DMS 273 (cell line): Measurements from ENCODE around the gene GLRA3.
"Not testable (repeated sequence)": the region's sequence is repeated elsewhere in the genome, so short reads cannot be mapped to it uniquely, and the experiment has no call there.

Source experiments
- DNase-seq: peaks from one replicate; lab custom pipeline; 2025; ENCODE audit not compliant: unreplicated experiment; lab: John Stamatoyannopoulos, UW

Gene GLRA3

DNA sequence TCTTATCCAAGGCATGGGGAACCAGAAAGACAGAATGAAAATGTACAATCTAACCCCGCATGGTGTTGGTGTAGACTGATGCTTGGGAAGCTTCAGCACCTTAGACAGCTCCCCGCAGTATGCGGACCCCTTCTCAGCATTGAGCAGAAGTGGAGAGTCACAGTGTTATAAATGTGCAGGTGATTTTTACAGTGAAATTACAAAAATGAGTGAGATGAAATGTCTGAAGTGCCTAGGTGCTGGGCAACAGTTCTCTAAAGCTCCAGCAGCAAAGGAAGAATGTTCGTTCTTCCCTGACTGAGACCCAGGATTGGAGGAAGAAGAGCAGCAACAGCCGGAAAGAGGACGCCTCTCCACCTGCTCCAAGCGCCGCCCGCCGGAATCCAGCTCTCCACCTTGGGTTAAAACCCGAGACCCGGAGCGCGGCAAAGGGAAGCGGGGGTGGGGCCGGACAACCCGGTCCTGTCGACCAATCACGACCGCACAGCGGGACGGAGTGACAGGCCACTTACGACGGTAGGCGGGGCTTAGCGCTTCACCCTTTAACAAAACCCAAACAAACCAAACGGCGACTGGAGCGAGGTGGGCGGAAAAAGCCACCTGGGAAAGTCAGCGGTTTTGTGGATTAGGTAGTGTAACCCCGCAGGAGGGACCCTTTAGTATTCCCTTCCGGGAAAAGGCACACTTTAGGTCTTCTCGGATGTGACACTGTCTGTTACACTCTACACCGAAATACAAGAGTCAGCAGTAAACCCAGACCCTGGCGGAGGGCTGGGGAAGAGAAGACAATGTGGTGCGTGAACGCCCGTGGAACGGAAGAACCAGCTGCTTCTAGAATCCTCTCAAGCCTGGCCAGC, at the start of gene GLRA3:
Gene GLRA3 (minus strand): TSS at position 403 of the 857 bp plus-strand sequence. CDS start 436 bp downstream, outside the sequence.
- DNase-seq = peak; percentile 19

DNA sequence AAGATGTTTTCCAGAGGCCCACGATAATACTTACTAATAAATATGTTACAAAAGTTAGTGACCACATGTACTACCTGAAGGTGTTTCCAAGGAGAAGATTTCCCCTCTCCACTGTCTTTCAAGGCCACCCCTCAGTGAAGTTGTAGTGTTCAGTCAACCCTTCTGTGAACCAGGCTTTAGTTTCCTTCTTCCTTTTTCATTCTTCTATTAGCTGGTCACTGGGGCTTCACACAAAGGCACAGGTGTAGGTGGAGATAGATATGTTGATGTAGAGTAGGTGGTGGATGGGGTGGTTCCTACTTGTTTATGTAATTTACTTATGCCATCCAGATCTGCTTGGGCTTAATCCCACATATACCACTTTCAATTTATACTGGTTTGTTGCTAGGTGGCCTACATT, 45.9 kb upstream of the GLRA3 start:
- no peak for DNase-seq

DNA sequence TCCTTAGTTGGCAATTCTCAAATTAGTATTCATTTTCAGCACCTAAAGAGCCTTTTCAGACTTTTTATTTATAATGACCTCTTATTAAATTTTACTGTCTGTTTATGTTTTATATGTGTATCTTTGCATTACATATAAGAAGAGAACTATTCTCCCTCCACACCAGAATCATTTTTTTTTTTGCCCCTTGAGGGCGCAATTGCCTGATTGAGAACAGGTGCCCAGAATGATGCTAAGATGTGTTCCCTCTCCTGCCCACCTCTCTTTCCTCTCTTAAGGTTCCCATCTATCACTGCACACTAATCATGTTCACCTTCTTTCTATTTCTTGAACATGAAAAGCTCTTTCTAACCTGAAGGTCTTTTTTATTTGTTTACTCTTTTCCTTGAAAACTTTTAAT, 44.9 kb upstream of the GLRA3 start:
- DNase-seq = peak; percentile 28

DNA sequence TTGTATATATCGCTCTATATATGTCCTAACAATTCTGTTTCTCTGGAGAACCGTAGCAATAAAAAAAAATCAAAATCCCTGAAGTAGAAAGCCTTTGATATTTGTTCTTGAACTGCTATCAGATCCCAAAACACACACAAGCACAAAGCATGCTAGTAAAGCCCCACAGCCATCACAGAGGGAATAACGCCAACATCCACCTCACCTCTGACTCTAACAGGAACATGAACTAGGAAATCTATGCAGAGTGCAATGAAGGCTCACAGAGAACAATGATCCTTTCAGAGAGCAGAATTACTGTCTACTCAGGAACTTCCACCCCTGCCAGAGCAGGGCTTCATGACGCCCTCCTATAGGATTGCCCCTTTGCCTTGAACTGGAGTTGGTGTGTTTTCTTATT, 44.1 kb upstream of the GLRA3 start:
- DNase-seq = not testable (repeated sequence)

DNA sequence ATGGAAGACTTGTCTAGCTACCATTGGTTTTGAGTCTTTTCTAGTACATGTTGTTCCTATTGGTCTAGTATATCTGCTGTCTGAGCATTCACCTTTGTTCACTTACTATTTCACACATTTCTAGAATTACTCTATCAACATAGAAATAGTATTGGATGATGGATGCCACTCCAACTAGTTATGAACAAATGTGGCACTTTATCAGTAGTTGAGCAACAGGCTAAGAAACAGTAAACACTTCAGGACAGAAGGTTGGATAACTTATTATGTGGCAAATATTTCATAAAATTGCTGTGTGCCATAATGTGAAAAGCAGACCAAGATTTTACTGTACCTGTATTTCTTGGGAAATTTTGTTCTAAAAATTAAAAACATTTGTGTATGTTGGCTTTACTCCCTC, 42.4 kb upstream of the GLRA3 start:
- no peak for DNase-seq

DNA sequence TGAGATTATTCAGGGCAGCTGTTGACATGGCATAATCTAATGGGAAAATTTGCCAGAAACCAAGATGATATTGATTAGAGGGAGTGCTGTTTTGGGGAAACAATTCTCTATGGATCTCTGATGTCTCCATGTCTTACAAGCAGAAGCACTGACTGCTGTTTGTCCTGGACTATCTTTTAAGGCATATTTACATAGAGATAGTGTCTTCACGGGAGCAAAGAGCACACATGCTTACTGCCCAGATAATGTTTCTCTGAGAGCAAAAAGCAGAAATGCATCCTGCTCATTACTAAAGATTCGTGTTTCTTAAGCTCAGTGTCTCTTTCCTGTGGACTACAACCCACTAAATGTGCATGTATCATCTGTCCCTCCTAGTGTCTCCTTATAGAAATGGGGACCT, 41.3 kb upstream of the GLRA3 start:
- DNase-seq = no peak

DNA sequence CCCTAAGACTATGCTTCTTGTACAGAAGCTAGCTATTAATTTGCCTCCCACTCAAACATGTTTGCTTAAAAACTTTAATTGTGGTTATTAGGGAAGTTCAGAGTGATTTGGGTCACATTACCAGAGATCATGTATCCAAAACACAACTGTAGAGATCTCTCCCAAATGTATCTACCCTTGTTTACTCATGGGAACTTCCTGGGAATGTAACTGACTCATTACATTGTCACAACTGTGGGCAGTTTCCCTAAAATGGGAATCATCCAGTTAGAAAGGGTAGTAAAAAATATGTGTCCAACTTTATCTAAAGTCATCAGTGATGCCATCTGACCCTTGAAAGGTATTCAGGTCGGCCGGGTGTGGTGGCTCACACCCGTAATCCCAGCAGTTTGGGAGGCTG, 40.3 kb upstream of the GLRA3 start:
- DNase-seq = no peak

DNA sequence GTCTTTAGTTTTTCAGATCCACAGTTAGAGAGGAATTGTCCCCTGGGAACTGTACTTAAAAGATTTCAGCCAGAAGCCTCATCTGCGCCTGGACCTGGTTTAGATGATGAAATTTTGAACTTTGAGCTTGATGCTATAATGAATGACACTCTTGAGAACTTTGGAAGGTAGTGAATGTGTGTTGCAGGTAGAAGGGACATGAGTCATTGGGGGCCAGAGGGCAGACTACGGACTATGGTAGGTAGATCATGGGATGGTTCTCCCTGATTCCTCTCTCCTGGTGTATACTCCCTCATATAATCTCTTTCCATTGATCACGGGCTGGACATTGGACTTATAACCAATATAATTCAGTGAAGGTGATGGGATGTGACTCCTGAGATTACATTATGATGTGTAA, 38.9 kb upstream of the GLRA3 start:
- no peak for DNase-seq

DNA sequence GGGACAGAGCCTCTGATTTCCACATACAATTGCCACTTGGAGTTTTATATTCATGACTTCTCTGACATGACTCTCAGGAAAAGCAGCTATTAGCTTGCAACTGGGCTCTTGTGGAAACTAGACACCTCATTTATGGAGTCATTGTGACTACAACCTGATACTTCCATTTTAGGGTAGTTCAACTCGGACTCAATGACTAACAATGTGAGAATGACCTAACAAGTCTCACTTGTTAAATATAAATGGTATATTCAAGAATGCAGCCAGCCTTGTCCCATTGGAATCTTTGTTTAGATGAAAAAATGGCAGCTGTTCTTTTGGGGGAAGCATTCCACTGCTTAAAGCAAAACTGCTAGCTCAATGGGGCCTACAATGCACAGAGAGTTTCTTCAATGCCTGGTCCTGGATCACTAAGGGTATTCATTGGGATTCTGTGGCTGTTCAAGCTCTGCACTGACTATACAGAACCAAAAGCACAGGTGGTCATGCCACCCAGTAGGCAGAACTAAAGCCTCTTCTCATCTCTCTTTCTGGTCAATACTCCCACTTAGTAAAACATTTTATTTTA, 36.5 kb upstream of the GLRA3 start:
- DNase-seq = no peak

DNA sequence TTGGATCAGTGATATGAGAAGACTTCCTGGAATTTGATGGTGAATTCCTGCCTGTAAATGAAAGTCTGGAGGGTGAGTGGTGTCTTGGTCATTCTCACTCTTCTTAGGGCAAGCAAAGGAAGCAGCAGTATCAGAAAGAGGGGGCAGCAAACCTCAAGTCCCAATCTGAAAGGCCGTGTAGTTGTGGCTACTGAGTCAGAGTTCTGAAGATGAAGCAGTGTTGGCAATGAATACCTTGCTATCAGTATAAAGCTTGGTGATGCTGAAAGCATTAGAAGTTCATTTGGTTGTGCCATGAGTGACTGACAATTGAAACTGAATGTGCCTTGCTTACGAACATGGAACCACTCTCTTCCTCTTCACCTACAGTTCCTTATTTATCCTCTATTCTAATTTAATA, 35.0 kb upstream of the GLRA3 start:
- DNase-seq = no peak

DNA sequence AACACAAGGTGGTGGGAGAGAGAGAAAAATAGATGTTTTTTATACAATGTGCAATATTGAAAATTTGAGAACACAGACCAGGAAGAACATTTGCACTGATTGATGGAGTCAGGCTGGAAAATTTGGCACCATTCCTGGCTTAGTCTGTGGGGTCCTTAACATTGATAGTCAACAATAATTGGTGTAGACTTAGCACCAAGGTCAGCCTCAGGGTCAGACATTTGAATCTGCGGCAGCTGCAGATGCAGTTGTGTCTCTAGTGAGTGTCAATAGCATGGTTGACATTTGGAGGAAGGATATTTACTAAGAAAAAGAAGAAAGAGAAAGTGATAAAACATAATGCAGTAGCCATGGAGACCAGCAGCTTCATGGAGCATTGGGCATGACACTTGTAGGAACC, 31.5 kb upstream of the GLRA3 start:
- DNase-seq = no peak

DNA sequence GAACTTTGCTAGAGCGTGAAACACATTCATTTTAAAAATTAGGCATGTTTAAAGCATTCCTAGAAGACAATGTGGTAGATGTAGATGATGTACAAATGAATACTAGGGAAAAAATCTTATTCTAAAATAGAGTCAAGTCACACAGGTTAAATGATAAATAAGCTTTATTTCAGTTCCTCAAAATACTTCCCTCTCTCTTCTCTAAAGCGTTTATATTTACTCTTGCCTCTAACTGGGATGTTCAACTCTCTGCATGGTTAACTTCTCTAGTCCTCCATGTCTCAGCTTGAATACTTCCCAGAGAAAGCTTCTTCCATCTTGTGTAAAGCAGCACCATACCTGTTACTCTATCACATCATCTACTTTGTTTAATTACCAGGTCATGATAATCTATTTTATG, 30.9 kb upstream of the GLRA3 start:
- no peak for DNase-seq

DNA sequence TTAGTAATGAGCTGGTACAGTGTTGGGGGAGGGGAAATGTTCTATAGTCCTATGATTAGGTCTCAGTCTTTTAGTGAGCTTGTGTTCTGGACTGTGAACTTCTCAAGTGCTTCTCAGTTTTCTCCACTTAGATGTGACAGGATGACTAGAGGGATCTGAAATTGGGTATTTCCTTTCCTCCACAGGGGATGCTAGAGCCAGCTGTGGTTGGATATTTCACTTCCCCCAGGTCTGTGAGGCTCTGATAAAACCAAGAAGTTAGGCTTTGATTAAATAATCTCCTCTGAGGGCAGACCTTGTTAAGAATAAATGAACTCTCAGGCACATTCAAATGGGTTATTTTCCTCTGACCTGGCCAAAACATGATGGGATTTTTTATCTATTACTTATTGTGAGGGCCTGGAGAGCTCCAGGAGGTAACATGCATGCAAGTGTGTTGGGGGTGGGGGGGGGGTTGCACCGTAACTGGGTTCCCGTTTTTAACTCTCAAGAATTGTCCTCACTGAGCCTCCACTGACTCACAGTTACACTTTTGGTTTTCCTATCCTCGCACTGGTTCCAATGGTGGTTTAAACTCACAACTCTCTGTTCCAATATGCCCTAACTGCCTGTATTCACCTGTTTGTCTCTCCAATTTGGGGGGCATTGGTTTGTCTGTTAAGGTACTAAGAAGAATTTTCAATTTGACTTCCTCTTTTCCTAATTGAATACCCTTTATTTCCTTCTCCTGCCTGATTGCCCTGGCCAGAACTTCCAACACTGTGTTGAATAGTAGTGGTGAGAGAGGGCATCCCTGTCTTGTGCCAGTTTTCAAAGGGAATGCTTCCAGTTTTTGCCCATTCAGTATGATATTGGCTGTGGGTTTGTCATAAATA, 28.1 kb upstream of the GLRA3 start:
- DNase-seq = peak; percentile 47

DNA sequence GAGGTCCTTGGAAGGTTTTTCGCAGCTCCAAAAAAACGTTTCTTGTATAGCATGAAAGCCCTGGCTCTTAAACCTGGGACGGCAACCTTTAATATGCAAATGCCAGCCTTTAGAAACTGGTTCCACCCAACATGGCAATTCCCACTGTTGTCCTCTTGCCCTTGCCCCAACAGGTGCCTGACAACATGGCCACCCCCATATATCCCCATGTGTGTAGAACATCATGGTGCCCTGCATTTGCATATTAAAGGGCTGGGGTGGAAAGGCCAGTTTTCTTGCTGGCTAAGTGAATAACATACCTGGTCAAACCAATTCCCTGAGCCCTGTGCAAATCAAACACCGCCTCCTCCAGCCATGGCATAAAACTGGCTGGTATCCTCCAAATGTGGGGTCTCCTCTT, 26.0 kb upstream of the GLRA3 start:
- no peak for DNase-seq

DNA sequence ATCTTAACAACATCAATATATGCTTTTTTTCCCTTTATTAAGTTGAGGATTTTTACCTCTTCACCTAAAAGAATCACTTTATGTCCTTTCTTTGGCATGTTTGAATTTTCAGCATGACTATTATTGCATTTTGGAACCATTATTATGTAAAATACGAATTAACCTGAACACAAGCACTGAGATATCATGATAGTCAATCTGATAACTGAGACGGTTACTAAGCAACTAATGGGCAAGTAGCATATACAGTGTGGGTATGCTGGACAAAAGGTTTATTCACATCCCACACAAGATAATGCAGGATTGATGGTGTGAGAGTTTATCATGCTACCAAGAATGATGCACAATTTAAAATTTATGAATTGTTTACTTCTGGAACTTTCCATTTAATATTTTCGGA, 24.6 kb upstream of the GLRA3 start:
- no peak for DNase-seq

DNA sequence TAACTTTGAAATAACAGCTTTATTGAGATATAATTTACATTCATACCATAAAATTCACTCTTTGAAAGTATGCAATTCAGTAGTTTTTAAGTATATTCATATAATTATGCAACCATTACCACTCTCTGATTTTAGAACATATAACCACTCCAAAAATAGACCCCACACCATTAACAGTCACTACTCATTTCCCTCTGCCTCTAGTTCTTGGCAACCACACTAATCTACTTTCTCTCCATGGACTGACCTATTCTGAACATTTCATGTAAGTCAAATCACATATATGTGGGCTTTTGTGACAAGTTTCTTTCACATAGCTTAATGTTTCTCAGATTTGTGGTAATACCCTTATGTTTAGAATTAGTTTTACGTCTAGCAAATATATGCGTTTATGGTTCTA, 19.5 kb upstream of the GLRA3 start:
- DNase-seq = no peak

DNA sequence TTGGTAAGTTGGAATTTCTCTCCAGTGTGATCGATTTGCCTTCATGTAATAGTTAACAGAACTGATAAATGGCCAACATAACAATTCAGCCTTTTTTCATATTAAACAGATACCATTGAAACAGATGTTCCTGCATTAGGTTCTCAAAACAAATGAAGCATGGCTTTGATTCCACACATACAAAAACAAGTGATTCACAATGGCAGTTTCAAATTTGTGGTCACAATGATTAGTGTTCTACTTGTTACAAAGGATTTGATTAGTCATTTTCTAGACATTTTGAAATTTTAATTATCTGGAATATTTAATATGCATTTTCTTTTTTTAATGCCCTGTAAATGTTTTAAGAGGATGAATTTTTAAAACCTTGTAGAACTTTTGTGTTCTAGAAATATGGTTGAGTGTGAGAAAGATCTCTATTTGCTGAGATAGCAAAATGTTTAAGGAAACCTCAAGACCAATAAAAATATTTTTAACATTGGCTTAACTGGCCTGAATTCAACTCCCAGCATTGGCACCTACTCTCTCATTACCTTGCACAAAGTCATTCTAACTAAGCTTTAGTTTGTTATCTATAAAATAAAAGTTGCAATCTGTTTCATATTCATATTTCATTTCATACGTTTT, 18.9 kb upstream of the GLRA3 start:
- DNase-seq = no peak

DNA sequence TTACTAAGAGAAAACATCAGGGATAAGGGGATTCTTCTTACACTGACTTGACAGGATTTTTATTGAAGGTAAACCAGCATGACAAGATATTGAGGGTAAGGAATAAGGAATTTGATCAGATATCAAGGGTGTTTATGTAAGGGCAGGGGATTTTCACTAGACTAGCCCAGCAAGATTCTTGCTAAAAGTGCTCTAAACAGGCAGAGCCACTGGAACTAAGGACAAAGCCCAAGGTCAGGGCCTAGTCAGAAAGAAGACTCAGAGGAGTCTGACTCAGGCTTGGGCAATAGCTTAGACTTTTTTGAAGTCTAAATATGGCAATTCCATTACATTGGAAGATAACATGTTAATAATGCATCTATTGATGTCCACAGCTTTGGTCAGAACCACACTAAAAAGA, 6.5 kb upstream of the GLRA3 start:
- no peak for DNase-seq

DNA sequence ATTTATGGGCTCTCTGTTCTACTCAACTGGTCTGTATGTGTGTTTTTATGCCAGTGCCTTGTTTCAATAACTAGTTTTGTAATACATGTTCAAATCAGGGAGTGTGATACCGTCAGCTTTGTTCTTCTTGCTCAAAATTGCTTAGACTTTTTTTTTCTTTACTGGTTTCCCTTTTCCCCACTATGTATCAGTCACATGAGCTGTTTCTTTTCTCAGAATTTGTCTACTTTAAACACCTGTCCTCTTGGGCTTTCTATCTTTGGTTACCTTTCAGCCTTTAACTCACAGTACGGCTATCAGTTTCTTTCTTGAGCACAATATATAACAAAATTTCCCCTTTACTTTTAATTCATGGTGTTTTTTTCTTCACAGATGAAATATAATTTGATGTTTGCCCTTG, 5.4 kb upstream of the GLRA3 start:
- DNase-seq = no peak

DNA sequence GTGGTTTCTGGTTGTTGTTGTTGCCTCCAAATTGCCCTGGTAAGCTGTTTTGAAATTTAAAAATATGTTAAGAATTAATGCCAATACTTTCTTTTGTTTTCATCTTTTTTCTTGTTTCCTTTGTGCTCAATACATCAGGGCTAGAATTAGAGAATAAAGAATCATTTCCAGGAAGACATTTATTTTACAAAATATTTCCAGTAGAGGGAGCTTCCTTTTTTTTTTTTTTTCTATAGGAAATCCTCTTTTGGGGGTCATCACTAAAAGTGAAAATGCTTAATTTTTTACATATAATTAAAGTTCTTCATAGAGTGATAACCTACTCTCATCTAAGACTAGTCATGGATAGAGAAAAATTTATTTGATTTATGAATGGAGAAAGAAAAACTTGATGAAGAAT, 2.4 kb downstream of the GLRA3 start:
- no peak for DNase-seq

DNA sequence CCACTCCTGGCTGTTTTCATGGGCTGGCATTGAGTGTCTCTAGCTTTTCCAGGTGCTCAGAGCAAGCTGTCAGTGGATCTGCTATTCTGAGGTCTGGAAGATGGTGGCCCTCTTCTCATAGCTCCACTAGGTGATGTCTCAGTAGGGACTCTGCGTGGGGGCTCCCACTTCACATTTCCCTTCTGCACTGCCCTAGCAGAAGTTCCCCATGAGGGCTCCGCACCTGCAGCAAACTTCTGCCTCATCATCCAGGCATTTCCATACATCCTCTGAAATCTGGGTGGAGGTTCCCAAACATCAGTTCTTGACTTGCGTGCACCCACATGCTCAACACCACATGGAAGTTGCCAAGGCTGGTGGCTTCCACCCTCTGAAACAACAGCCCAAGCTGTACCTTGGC, 13.8 kb downstream of the GLRA3 start:
- no peak for DNase-seq
